SK-N-SH (cell line): ENCODE data around the gene PRX.
"Not testable (repeated sequence)": the region's sequence is repeated elsewhere in the genome, so short reads cannot be mapped to it uniquely, and the experiment has no call there.

Experiments
- CTCF ChIP-seq: fragments of 200-600 bp; sonication (generic); IDR thresholded peaks from 2 replicates; pipeline ENCODE4 v1.6.1; 2017; ENCODE audit warnings: antibody characterized with exemption, mild to moderate bottlenecking, moderate library complexity
- MXI1 ChIP-seq: IDR thresholded peaks from 2 replicates; pipeline ENCODE4 v1.6.1; 2012; ENCODE audit warnings: mild to moderate bottlenecking, low read depth, low read length, improper control_type of control experiment
- POLR2AphosphoS5 ChIP-seq: IDR thresholded peaks from 2 replicates; pipeline ENCODE4 v1.6.1; 2012; ENCODE audit warnings: low read depth, low read length
- RXRA ChIP-seq: IDR thresholded peaks from 2 replicates; pipeline ENCODE4 v1.4.0; 2012; ENCODE audit warnings: low read depth, mild to moderate bottlenecking, borderline replicate concordance
- YY1 ChIP-seq: IDR thresholded peaks from 2 replicates; pipeline ENCODE4 v1.4.0; 2012; ENCODE audit warnings: low read depth, mild to moderate bottlenecking

- TF ChIP-seq YY1, RXRA, POLR2AphosphoS5, CTCF, MXI1: not testable (repeated sequence)
Measured at GRCh38 chr19:40430242-40430641, 17.1 kb upstream of the PRX start.
